ENCODE data around the gene LYL1.

Gene LYL1

DNA sequence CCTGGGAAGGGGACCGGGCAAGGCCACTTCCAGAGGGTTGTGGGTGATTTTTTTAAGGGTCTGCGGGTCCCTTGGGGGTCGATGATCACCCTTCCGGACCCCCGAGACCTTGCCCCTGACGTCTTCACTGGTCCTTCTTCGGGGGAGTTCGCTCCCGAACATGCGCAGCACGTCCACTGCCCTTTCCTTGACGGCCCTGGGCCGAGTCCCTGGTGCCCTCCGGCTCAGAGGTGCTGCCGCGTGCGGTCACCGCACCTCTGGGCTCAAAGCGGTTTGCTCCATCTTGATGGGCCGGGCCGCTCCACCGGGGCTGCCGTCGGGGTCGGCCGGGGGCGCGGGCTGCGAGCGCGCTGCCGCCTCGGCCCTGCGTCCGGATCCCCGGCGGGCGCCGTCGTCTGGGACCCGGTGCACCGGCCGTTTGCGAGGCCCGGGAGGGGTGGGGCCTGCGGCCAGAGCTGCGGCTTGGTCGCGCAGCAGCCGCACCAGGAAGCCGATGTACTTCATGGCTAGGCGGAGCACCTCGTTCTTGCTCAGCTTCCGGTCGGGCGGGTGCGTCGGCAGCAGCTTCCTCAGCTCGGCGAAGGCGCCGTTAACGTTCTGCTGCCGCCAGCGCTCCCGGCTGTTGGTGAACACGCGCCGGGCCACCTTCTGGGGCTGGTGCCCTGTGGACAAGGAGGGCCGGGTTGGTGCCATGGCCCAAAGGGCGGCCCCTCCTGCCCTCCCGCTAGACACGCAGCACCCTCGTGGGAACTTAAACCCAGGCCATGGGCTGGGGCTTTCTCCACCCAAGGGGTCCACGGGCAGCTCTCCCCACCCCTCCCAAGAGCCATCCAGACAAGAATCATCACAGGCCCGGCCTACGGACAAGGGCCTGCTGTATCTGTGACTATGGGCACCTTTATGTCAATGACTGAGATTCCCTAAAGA is 3.3 kb downstream of the LYL1 start:
- DNase-seq (ENCODE audit: low spot score) = peak; percentile 86
- TF ChIP-seq, protein P1, sequence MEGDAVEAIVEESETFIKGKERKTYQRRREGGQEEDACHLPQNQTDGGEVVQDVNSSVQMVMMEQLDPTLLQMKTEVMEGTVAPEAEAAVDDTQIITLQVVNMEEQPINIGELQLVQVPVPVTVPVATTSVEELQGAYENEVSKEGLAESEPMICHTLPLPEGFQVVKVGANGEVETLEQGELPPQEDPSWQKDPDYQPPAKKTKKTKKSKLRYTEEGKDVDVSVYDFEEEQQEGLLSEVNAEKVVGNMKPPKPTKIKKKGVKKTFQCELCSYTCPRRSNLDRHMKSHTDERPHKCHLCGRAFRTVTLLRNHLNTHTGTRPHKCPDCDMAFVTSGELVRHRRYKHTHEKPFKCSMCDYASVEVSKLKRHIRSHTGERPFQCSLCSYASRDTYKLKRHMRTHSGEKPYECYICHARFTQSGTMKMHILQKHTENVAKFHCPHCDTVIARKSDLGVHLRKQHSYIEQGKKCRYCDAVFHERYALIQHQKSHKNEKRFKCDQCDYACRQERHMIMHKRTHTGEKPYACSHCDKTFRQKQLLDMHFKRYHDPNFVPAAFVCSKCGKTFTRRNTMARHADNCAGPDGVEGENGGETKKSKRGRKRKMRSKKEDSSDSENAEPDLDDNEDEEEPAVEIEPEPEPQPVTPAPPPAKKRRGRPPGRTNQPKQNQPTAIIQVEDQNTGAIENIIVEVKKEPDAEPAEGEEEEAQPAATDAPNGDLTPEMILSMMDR (IDR thresholded peaks at IDR 0.05; ENCODE audit: extremely low read depth, insufficient read depth, missing control alignments) = no peak
- in situ Hi-C loops (cut with MboI; ENCODE audit: low pct_unique_long_range_greater_than_20kb, low sequenced_read_pairs, unreplicated experiment) = no loop called here

DNA sequence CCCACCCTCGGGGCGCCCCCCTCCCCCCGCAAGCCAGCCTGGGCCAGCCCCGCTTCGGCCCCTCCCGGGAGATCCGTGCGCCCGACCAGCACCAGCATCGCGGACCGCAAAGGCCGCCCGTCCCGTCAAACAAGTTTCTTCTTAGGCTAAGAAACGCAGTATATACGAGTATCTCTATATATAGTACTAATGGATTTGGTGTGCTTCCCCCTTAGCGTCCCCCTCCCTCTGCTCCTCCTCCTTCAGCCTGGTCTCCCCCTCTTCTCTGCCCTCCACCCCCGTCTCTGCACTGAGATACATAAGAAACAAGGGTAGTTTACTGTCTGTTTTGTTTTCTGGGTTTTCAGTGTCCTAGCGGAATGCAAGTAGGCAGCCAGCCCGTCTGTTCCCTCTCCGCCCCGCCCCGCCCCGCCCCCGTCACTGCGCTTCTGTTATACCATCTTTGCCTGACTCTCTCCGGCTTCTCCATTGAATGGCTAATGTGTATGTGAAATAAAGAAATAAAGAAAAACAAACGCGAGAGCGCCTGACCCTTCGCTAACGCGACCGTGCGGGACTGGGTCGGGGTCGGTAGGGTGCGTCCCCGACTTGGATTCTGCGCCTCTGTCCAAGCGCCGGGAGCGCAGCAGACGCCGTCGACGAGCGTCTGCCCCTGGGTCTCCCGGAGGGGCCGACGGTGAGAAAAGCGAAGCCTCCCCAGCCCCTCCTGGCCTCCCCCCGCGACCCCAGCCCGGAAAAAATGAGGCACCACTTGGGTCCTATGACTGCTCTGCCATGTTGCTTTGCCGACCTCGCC is 4.2 kb downstream of the LYL1 start:
- in situ Hi-C loops (cut with MboI; ENCODE audit: low pct_unique_long_range_greater_than_20kb, low sequenced_read_pairs, unreplicated experiment) = no loop called here
- TF ChIP-seq, protein P1 (IDR thresholded peaks at IDR 0.05; ENCODE audit: extremely low read depth, insufficient read depth, missing control alignments) = no peak
- DNase-seq (ENCODE audit: low spot score) = no peak

GRCh38 chr19:13097463-13098258 is 5.0 kb downstream of the LYL1 start:
- DNase-seq (ENCODE audit: low spot score) = no peak
- in situ Hi-C loops (cut with MboI; ENCODE audit: low pct_unique_long_range_greater_than_20kb, low sequenced_read_pairs, unreplicated experiment) = no loop called here

DNA sequence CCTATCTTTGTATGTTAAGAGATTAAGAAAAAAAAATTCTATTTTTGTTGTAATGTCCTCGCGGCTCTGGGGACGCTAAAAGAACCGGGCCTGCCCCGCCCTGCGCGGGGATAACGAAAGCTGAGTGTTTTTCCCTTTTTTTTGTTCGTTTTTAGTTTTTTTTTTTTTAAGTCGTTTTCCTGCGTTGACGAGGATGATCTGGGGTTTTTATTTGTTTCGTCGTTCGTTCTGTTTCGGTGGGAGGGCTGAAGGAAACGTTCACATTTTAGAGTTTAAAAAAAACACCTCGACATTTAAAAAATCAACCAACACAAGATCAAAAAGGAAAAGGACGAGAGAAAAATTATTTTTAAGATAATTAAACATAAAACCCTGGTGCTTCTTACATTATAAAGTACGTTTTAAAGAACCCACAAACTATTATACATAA is 5.6 kb downstream of the LYL1 start:
- TF ChIP-seq, protein P1 (IDR thresholded peaks at IDR 0.05; ENCODE audit: extremely low read depth, insufficient read depth, missing control alignments) = no peak
- in situ Hi-C loops (cut with MboI; ENCODE audit: low pct_unique_long_range_greater_than_20kb, low sequenced_read_pairs, unreplicated experiment) = no loop called here
- DNase-seq (ENCODE audit: low spot score) = no peak

More at GRCh38 chr19:13097463-13098258, 5.0 kb downstream of the LYL1 start:
- TF ChIP-seq, protein P1 (IDR thresholded peaks at IDR 0.05; ENCODE audit: extremely low read depth, insufficient read depth, missing control alignments) = no peak

DNA sequence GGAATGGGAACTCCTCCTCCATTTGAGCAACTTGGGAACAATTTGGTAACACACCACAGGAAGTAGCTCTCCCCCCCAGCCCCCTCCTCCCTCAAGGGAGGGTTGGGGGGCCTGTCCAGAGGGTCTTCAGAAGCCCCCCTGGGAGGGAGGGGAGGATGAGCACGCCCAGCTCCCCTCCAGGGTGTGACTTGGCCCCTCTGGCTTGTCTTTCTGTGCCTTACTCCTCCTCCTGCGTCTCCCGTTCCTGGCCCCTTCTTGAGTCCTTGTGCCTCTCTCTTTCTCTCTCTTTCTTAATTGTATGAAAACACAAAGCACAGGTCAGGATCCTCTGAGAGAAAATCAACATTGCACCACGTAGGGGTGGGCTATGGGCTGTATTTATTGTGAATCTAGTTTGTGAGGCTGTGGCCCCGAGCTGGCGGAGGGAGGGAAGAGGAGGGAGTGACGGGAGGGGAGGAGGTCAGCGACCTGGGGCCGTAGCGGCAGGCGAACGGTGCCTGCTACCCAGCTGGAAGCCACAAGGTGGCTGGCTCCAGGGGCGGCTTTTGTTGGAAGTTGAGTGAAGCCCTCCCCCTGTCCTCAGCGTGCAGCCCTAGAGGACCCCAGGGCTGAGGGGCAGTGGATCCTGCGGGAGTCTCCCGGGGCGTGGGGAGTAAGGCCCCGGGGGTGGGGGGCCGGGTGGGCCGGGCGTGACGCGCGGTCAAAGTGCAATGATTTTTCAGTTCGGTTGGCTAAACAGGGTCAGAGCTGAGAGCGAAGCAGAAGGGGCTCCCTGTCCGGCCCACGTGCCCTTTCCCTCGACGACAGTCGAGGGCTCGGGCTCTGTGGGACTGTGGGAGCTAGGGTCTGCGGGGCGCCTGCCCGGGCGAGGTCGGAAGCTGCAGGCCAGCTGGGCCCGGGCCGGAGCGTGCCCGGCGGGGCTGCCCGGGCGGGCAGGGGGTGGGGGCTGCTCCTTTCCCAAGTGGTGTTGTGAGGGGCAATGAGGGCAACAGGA is 6.4 kb downstream of the LYL1 start:
- DNase-seq (ENCODE audit: low spot score) = no peak
- in situ Hi-C loops (cut with MboI; ENCODE audit: low pct_unique_long_range_greater_than_20kb, low sequenced_read_pairs, unreplicated experiment) = no loop called here
- TF ChIP-seq, protein P1 (IDR thresholded peaks at IDR 0.05; ENCODE audit: extremely low read depth, insufficient read depth, missing control alignments) = no peak

Data from GM13977 (cell line).